HepG2 (cell line): Measurements from ENCODE around the gene CEACAM16. TPM values are rescaled to one million over a fixed set of nuclear protein-coding genes. Genes with fewer than 3 reads are reported as not detected.

Experiments
- ARID5B ChIP-seq: IDR thresholded peaks from 2 replicates; pipeline ENCODE4 v1.4.0; 2020; ENCODE audit warnings: mild to moderate bottlenecking, missing genetic modification reagents
- CAMTA2 ChIP-seq: sonication (generic); formaldehyde crosslinking; IDR thresholded peaks from 2 replicates; pipeline ENCODE4 v1.4.0; 2020; ENCODE audit warnings: mild to moderate bottlenecking, missing genetic modification reagents, borderline replicate concordance
- CC2D1A ChIP-seq: sonication (generic); formaldehyde crosslinking; IDR thresholded peaks from 2 replicates; pipeline ENCODE4 v1.8.1; 2023; ENCODE audit warnings: mild to moderate bottlenecking, missing genetic modification reagents
- HCFC1 ChIP-seq: fragments of 150-350 bp; IDR thresholded peaks from 2 replicates; pipeline ENCODE4 v1.6.1; 2014; ENCODE audit warnings: low read depth, low read length
- HNF4G ChIP-seq, 2 experiments: sonication (generic) in 1 of 2; formaldehyde crosslinking in 1 of 2; IDR thresholded peaks; 2 replicates each; pipeline versions ENCODE4 v1.4.0 to v1.6.1; 2011 to 2020; ENCODE audit warnings: borderline replicate concordance in 2 of 2, low read depth in 2 of 2, mild to moderate bottlenecking in 2 of 2, low read length in 1 of 2, missing genetic modification reagents in 1 of 2, moderate library complexity in 1 of 2
- NFYB ChIP-seq: sonication (generic); formaldehyde crosslinking; IDR thresholded peaks from 2 replicates; pipeline ENCODE4 v1.4.0; 2020; ENCODE audit warnings: missing genetic modification reagents
- RBFOX2 ChIP-seq: fragments of 200-400 bp; formaldehyde crosslinking; IDR thresholded peaks from 2 replicates; pipeline ENCODE4 v1.6.1; 2017; ENCODE audit warnings: low read depth, mild to moderate bottlenecking, low read length
- THAP11 ChIP-seq: IDR thresholded peaks from 2 replicates; pipeline ENCODE4 v1.6.1; 2016; ENCODE audit warnings: missing biosample characterization, missing genetic modification reagents
- ZFP41 ChIP-seq: sonication (generic); formaldehyde crosslinking; IDR thresholded peaks from 2 replicates; pipeline ENCODE4 v1.4.0; 2020; ENCODE audit warnings: mild to moderate bottlenecking, missing genetic modification reagents, borderline replicate concordance
- ZNF136 ChIP-seq: sonication (generic); formaldehyde crosslinking; IDR thresholded peaks from 2 replicates; pipeline ENCODE4 v1.8.1; 2022; ENCODE audit warnings: low read depth, mild to moderate bottlenecking, moderate library complexity, missing genetic modification reagents
- ZNF558 ChIP-seq: sonication (generic); formaldehyde crosslinking; IDR thresholded peaks from 2 replicates; pipeline ENCODE4 v1.9.0; 2022; ENCODE audit warnings: mild to moderate bottlenecking, missing genetic modification reagents, borderline replicate concordance
- ZNF746 ChIP-seq: sonication (generic); formaldehyde crosslinking; IDR thresholded peaks from 2 replicates; pipeline ENCODE4 v1.8.0; 2022; ENCODE audit warnings: mild to moderate bottlenecking, missing genetic modification reagents
- ZNF772 ChIP-seq: sonication (generic); formaldehyde crosslinking; IDR thresholded peaks from 2 replicates; pipeline ENCODE4 v1.5.0; 2020; ENCODE audit warnings: mild to moderate bottlenecking, missing genetic modification reagents
- polyA plus RNA-seq, 8 experiments: library from polyadenylated mRNA; depleted of rRNA in 3 of 8; stranded (reverse) in 7 of 8; unstranded in 1 of 8; fragments of >200 nt; fragmentation: Illumina TruSeq in 4 of 8; extraction: Trizol in 4 of 8; gene quantifications; 2 replicates each; pipeline versions ENCODE4 v1.2.1 to v1.2.3, GENCODE V29; 2011 to 2016; ENCODE audit warnings: low read depth in 4 of 8, missing spikeins in 1 of 8, mixed read lengths in 1 of 8; ENCODE audit not compliant: insufficient read depth in 1 of 8
- total RNA-seq, 5 experiments: library from RNA; depleted of rRNA; stranded (reverse); fragments of >200 nt; fragmentation: Illumina TruSeq; extraction: Trizol; gene quantifications; 2 replicates each; pipeline ENCODE4 v1.2.3, GENCODE V29; 2016; ENCODE audit warnings: low read depth in 1 of 5
- TF ChIP-seq, protein P1 (sequence below): sonication (generic); formaldehyde crosslinking; IDR thresholded peaks from 2 replicates; pipeline ENCODE4 v1.8.1; 2023; ENCODE audit warnings: mild to moderate bottlenecking, inconsistent platforms, moderate library complexity, missing genetic modification reagents, borderline replicate concordance
- TF ChIP-seq, protein P2 (sequence below): sonication (generic); formaldehyde crosslinking; IDR thresholded peaks from 2 replicates; pipeline ENCODE4 v1.5.1; 2020; ENCODE audit warnings: missing genetic modification reagents, mild to moderate bottlenecking, borderline replicate concordance
- TF ChIP-seq, protein P3 (sequence below), 2 experiments: sonication (generic) in 1 of 2; formaldehyde crosslinking in 1 of 2; IDR thresholded peaks; 2 replicates each; pipeline versions ENCODE4 v1.5.1 to v1.6.1; 2011 to 2020; ENCODE audit warnings: borderline replicate concordance in 1 of 2, low read depth in 1 of 2, low read length in 1 of 2, mild to moderate bottlenecking in 1 of 2, missing genetic modification reagents in 1 of 2, moderate library complexity in 1 of 2
- TF ChIP-seq, protein P4 (sequence below): sonication (generic); formaldehyde crosslinking; IDR thresholded peaks from 2 replicates; pipeline ENCODE4 v1.4.0; 2020; ENCODE audit warnings: mild to moderate bottlenecking, missing genetic modification reagents

CEACAM16 gene
- total and polyA plus RNA-seq, 2 of the 13 experiments (the other 11 are each of a cell fraction or from before 2014, with no cell fraction given) = not detected

DNA sequence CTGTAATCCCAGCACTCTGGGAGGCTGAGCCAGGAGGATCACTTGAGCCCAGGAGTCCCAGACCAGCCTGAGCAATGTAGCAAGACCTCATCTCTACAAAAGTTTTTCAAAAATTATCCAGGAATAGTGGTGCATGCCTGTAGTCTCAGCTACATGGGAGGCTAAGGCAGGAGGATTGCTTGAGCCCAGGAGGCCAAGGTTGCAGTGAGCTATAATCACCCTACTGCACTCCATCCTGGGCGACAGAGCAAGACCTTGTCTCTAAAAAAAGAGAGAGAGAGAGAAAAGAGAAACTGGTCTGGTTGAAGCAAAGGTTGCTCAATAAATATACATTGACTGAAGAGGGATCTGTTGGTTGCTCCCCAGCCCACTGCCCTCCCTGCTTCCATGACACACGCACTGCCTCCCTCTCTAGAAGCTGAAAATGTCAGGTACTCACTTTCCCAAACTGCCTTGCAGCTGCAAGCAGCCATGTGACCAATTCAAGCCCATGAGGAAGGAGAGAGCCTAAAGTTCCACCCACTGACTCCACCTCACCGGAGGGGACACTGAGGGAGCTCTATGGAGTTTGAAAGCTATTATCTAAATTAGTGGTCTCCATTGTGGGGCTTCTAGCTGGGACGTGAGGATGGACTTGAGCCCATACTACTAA is 14.0 kb downstream of the CEACAM16 start (continued):
- TF ChIP-seq ZNF558 (CRISPR knock-in tag) (no peak), ZFP41 (no peak), ZNF746 (CRISPR knock-in tag) (no peak), HNF4G (IDR thresholded peaks at IDR 0.05; ENCODE audit: borderline replicate concordance, low read depth, low read length) (no peak), HNF4G (CRISPR knock-in tag; IDR thresholded peaks at IDR 0.05; ENCODE audit: borderline replicate concordance, low read depth) (no peak), NFYB (CRISPR knock-in tag) (peak; percentile 65), RBFOX2 (peak; percentile 43; the same call in 1 of the 2 replicates), ARID5B (CRISPR knock-in tag) (no peak), ZNF136 (CRISPR knock-in tag) (no peak), THAP11 (CRISPR knock-in tag) (peak; percentile 93), CAMTA2 (no peak), CC2D1A (CRISPR knock-in tag) (no peak), ZNF772 (CRISPR knock-in tag) (no peak), HCFC1 (peak; percentile 50; the same call in 1 of the 2 replicates)
- TF ChIP-seq, protein P1, sequence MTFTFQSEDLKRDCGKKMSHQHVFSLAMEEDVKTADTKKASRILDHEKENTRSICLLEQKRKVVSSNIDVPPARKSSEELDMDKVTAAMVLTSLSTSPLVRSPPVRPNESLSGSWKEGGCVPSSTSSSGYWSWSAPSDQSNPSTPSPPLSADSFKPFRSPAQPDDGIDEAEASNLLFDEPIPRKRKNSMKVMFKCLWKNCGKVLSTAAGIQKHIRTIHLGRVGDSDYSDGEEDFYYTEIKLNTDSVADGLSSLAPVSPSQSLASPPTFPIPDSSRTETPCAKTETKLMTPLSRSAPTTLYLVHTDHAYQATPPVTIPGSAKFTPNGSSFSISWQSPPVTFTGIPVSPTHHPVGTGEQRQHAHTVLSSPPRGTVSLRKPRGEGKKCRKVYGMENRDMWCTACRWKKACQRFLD (CRISPR knock-in tag) = no peak
- TF ChIP-seq, protein P2, sequence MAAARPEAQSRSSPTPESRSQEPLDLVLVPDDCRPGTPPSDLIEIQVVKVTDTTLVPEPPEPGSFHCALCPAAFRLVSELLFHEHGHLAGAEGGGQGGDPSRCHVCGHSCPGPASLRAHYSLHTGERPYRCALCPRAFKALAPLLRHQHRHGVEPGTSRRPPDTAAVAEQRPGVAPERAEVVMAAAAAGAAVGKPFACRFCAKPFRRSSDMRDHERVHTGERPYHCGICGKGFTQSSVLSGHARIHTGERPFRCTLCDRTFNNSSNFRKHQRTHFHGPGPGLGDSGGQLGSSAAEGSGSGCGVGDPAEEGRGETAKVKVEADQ (CRISPR knock-in tag) = no peak
- TF ChIP-seq, protein P3, sequence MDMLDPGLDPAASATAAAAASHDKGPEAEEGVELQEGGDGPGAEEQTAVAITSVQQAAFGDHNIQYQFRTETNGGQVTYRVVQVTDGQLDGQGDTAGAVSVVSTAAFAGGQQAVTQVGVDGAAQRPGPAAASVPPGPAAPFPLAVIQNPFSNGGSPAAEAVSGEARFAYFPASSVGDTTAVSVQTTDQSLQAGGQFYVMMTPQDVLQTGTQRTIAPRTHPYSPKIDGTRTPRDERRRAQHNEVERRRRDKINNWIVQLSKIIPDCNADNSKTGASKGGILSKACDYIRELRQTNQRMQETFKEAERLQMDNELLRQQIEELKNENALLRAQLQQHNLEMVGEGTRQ (IDR thresholded peaks at IDR 0.05; ENCODE audit: low read depth, low read length) = peak; percentile 69
- TF ChIP-seq, protein P3 (CRISPR knock-in tag; IDR thresholded peaks at IDR 0.05; ENCODE audit: borderline replicate concordance) = peak; percentile 88; the same call in 1 of the 2 replicates
- TF ChIP-seq, protein P4, sequence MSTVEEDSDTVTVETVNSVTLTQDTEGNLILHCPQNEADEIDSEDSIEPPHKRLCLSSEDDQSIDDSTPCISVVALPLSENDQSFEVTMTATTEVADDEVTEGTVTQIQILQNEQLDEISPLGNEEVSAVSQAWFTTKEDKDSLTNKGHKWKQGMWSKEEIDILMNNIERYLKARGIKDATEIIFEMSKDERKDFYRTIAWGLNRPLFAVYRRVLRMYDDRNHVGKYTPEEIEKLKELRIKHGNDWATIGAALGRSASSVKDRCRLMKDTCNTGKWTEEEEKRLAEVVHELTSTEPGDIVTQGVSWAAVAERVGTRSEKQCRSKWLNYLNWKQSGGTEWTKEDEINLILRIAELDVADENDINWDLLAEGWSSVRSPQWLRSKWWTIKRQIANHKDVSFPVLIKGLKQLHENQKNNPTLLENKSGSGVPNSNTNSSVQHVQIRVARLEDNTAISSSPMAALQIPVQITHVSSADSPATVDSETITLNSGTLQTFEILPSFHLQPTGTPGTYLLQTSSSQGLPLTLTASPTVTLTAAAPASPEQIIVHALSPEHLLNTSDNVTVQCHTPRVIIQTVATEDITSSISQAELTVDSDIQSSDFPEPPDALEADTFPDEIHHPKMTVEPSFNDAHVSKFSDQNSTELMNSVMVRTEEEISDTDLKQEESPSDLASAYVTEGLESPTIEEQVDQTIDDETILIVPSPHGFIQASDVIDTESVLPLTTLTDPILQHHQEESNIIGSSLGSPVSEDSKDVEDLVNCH (CRISPR knock-in tag) = no peak
